GM10248 (cell line): ENCODE results near the gene JMJD4.

ENCODE experiments used
- CTCF ChIA-PET: fragments of 300-600 bp; sonication (Branson Sonifier 250); formaldehyde crosslinking; extraction: SDS; loops from one replicate; lab custom pipeline; 2021; ENCODE audit warnings: antibody characterized with exemption; lab: Yijun Ruan, JAX
- POLR2A ChIA-PET: fragments of 350-650 bp; sonication (Branson Sonifier 250); formaldehyde crosslinking; extraction: SDS; loops from one replicate; lab custom pipeline; 2020; ENCODE audit warnings: antibody characterized with exemption; lab: Yijun Ruan, JAX
- DNase-seq: peaks from one replicate; pipeline ENCODE4 v3.0.0; 2012; ENCODE audit errors: extremely low spot score
- CTCF ChIP-seq: IDR thresholded peaks from 2 replicates; pipeline ENCODE4 v1.5.1; 2012; ENCODE audit warnings: mild to moderate bottlenecking, low read depth; ENCODE audit errors: extremely low read depth, missing control alignments, control extremely low read depth

JMJD4 gene

GRCh38 chr1:227747382-227747781 is 12.3 kb upstream of the JMJD4 start:
- POLR2A ChIA-PET, result no interaction called here
- TF ChIP-seq CTCF, result no peak
- CTCF ChIA-PET, result interaction anchor here (1.0 to 1.1 kb wide), 2 partner anchors 15 to 27 kb away, joined by 3 to 4 read pairs; no protein-coding TSS in a partner anchor
- no peak for DNase-seq

- ChIA-PET CTCF (interaction anchor here (1.1 kb wide), 1 partner anchor 28 kb away, joined by 3 read pairs; no protein-coding TSS in a partner anchor), POLR2A (no interaction called here)
- no peak for DNase-seq
- TF ChIP-seq CTCF, result no peak
Observed at GRCh38 chr1:227746676-227747075, 11.6 kb upstream of the JMJD4 start.

- no peak for TF ChIP-seq CTCF
- POLR2A ChIA-PET, result no interaction called here
- CTCF ChIA-PET, result interaction anchor here (2.9 kb wide), 1 partner anchor 13 kb away, joined by 10 read pairs; no protein-coding TSS in a partner anchor
- no peak for DNase-seq
Observed at GRCh38 chr1:227745568-227746265, 10.6 kb upstream of the JMJD4 start.

- CTCF ChIA-PET, result interaction anchor here (1.0 to 2.9 kb wide), 4 partner anchors 14 to 18 kb away, joined by 3 to 10 read pairs (median 6); no protein-coding TSS in a partner anchor
- DNase-seq, result no peak
- POLR2A ChIA-PET, result interaction anchor here (0.8 kb wide), 1 partner anchor 13 kb away, joined by 10 read pairs; no protein-coding TSS in a partner anchor
- no peak for TF ChIP-seq CTCF
Observed at GRCh38 chr1:227744668-227745067, 9.6 kb upstream of the JMJD4 start.

- CTCF ChIA-PET, result interaction anchor here (1.0 to 2.9 kb wide), 5 partner anchors 10 to 19 kb away, joined by 3 to 10 read pairs (median 6); no protein-coding TSS in a partner anchor
- DNase-seq, result no peak
- POLR2A ChIA-PET, result no interaction called here
- no peak for TF ChIP-seq CTCF
Observed at GRCh38 chr1:227742738-227743715, 7.9 kb upstream of the JMJD4 start.

- TF ChIP-seq CTCF, result no peak
- DNase-seq, result no peak
- POLR2A ChIA-PET, result no interaction called here
- CTCF ChIA-PET, result no interaction called here
Observed at GRCh38 chr1:227741166-227741870, 6.2 kb upstream of the JMJD4 start.
